ENCODE measurements around the gene NIPA2. TPM values are rescaled to one million over a fixed set of nuclear protein-coding genes. Genes with fewer than 3 reads are reported as not detected.

Gene NIPA2
- total and polyA plus RNA-seq, 2 of the 8 experiments (the other 6 are each of a cell fraction or from before 2014, with no cell fraction given) = 38.5 to 81.7 TPM

GRCh38 chr15:22902578-22902977, 64.1 kb downstream of the NIPA2 start:
- H3K56ac ChIP-seq (replicated peaks; ENCODE audit: insufficient read length, low read depth, low read length) = no peak overlapping the region
- no peak overlapping the region for H3K4me3 ChIP-seq (ENCODE audit: extremely low read depth in 1 of 4, insufficient read depth in 2 of 4, low read depth in 3 of 4, low read length in 4 of 4)
- H2AFZ ChIP-seq (ENCODE audit: low read length) = no peak overlapping the region
- H2BK20ac ChIP-seq (ENCODE audit: low read length) = no peak overlapping the region
- H4K5ac ChIP-seq (ENCODE audit: insufficient read length, low read depth, low read length) = no peak overlapping the region
- no peak overlapping the region for H3K23ac ChIP-seq (ENCODE audit: insufficient read length)
- no peak overlapping the region for H2BK12ac ChIP-seq (ENCODE audit: low read depth, low read length)
- H3K79me1 ChIP-seq (ENCODE audit: low read depth, low read length) = no peaks in the 10 kb centered on the region
- no peaks in the 10 kb centered on the region for H3K27me3 ChIP-seq (replicated peaks in 1 of 4; ENCODE audit: control insufficient read depth in 3 of 4, extremely low read depth in 1 of 4, insufficient read depth in 3 of 4, low read length in 3 of 4)
- H3K18ac ChIP-seq (ENCODE audit: extremely low read depth, low read length) = no peak overlapping the region
- H3K14ac ChIP-seq (ENCODE audit: insufficient read length) = no peak overlapping the region
- H3K9ac ChIP-seq (replicated peaks in 1 of 4; ENCODE audit: extremely low read depth in 1 of 4, low read depth in 3 of 4, low read length in 3 of 4) = no peak overlapping the region
- H4K91ac ChIP-seq (replicated peaks; ENCODE audit: insufficient read length, low read length) = no peak overlapping the region
- no peaks in the 10 kb centered on the region for H3K4me1 ChIP-seq (replicated peaks in 1 of 4; ENCODE audit: control insufficient read depth in 3 of 4, insufficient read depth in 4 of 4, low read length in 3 of 4)
- H2BK120ac ChIP-seq (replicated peaks; ENCODE audit: low read depth, low read length) = no peak overlapping the region
- CTCF ChIA-PET (ENCODE audit: partially characterized antibody) = interaction anchor here (0.8 to 1.8 kb wide), 7 partner anchors 8 to 91 kb away, joined by 3 to 7 read pairs (median 4); no protein-coding TSS in a partner anchor
- H2BK5ac ChIP-seq (ENCODE audit: low read depth, low read length) = peak overlapping the region; percentile 49
- no peak overlapping the region for H2AK5ac ChIP-seq (ENCODE audit: low read depth, low read length)
- no peak overlapping the region for H2BK15ac ChIP-seq (ENCODE audit: low read length)
- H4K20me1 ChIP-seq (replicated peaks in 1 of 2; ENCODE audit: control insufficient read depth in 1 of 2, insufficient read depth in 2 of 2, low read length in 2 of 2) = peaks cover under 1 to 6% of the 10 kb centered on the region in 2 experiments
- H3K4me2 ChIP-seq (ENCODE audit: insufficient read depth in 1 of 2, low read depth in 2 of 2, low read length in 2 of 2) = no peak overlapping the region
- no peaks in the 10 kb centered on the region for H3K9me3 ChIP-seq (ENCODE audit: insufficient read depth in 2 of 2, low read depth in 1 of 2, low read length in 1 of 2)
- H4K8ac ChIP-seq (ENCODE audit: extremely low read depth, insufficient read depth, low read length) = 0 out of 2 replicates have a peak overlapping the region, but pooled peaks have one; percentile 68
- H3K36me3 ChIP-seq (ENCODE audit: control insufficient read depth in 2 of 4, insufficient read depth in 4 of 4, low read length in 3 of 4) = no peaks in the 10 kb centered on the region; a peak in 2 of 8 replicates
- TF ChIP-seq EP300 (IDR thresholded peaks at IDR 0.05; ENCODE audit: borderline replicate concordance in 1 of 2, low read depth in 2 of 2, low read length in 2 of 2) = no peak
- no peak for TF ChIP-seq CHD1 (IDR thresholded peaks at IDR 0.05; ENCODE audit: low read depth, low read length)
- peak; percentile 66 to 72 for TF ChIP-seq RAD21 (IDR thresholded peaks at IDR 0.05 in 1 of 2, conservative IDR thresholded peaks at IDR 0.05 in 1 of 2; ENCODE audit: low read depth in 2 of 2, low read length in 2 of 2)
- TF ChIP-seq, protein P1, sequence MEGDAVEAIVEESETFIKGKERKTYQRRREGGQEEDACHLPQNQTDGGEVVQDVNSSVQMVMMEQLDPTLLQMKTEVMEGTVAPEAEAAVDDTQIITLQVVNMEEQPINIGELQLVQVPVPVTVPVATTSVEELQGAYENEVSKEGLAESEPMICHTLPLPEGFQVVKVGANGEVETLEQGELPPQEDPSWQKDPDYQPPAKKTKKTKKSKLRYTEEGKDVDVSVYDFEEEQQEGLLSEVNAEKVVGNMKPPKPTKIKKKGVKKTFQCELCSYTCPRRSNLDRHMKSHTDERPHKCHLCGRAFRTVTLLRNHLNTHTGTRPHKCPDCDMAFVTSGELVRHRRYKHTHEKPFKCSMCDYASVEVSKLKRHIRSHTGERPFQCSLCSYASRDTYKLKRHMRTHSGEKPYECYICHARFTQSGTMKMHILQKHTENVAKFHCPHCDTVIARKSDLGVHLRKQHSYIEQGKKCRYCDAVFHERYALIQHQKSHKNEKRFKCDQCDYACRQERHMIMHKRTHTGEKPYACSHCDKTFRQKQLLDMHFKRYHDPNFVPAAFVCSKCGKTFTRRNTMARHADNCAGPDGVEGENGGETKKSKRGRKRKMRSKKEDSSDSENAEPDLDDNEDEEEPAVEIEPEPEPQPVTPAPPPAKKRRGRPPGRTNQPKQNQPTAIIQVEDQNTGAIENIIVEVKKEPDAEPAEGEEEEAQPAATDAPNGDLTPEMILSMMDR (IDR thresholded peaks at IDR 0.05; ENCODE audit: control extremely low read depth in 1 of 3, insufficient read depth in 1 of 3, low read depth in 1 of 3, low read length in 3 of 3) = peak; percentile 38 to 71 (median 54)
- peak; percentile 92 for TF ChIP-seq CEBPB (IDR thresholded peaks at IDR 0.05; ENCODE audit: low read depth, low read length)
- TF ChIP-seq, protein P2, sequence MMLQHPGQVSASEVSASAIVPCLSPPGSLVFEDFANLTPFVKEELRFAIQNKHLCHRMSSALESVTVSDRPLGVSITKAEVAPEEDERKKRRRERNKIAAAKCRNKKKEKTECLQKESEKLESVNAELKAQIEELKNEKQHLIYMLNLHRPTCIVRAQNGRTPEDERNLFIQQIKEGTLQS (IDR thresholded peaks at IDR 0.05; ENCODE audit: insufficient read depth, low read depth, low read length) = peak; percentile 76; the same call in 1 of the 2 replicates
- 0 out of 2 replicates have a peak, but pooled peaks cover 2% of the 10 kb centered on the region for H3K23me2 ChIP-seq (ENCODE audit: low read depth, low read length)
- FAIRE-seq (no peak), DNase-seq (ENCODE audit: low read depth in 1 of 2, low spot score in 2 of 2) (no peak)
- no peaks in the 10 kb centered on the region for H3K79me2 ChIP-seq (ENCODE audit: control insufficient read depth in 1 of 2, insufficient read depth in 2 of 2, low read length in 2 of 2)
- POLR2A ChIA-PET (ENCODE audit: partially characterized antibody) = no interaction called here
- no peak overlapping the region for H3K4ac ChIP-seq (replicated peaks; ENCODE audit: insufficient read length, low read depth, low read length)
- no peak overlapping the region for H3K27ac ChIP-seq (ENCODE audit: low read depth, low read length)
- WGBS, 2 experiments (ENCODE audit: extremely low coverage in 1 of 2, insufficient coverage in 1 of 2, insufficient read length in 1 of 2, insufficient replicate concordance in 2 of 2, low coverage in 1 of 2, low lambda C conversion rate in 2 of 2, missing lambda C conversion rate in 1 of 2) = 93% methylated on average over 10 of the region's 12 CpGs; no CpG with 5 or more reads in 1 of the 2 experiments

Data from H1 (cell line).